Neural cell (in vitro differentiated cells): ENCODE data around the gene CPZ. TPM values are rescaled to one million over a fixed set of nuclear protein-coding genes. Genes with fewer than 3 reads are reported as not detected.

ENCODE experiments used
- H2AFZ ChIP-seq: fragments of 200-600, 300-800 bp; sonication (generic), shearing (Covaris generic); 2 replicates; pipeline ENCODE4 v1.6.0; 2014; ENCODE audit warnings: low read depth, mild to moderate bottlenecking, antibody characterized with exemption, low read length, moderate library complexity
- H3F3A ChIP-seq: fragments of 200-600 bp; shearing (Covaris generic); 2 replicates; pipeline ENCODE4 v1.6.1; 2016; ENCODE audit warnings: mild to moderate bottlenecking, moderate library complexity, mixed read lengths, antibody characterized with exemption, low read length; ENCODE audit not compliant: insufficient read depth, poor library complexity, severe bottlenecking
- H3K27ac ChIP-seq: fragments of 200-600, 300-800 bp; sonication (generic), shearing (Covaris generic); 2 replicates; pipeline ENCODE4 v1.5.1; 2014; ENCODE audit warnings: mild to moderate bottlenecking, low read length, moderate library complexity
- H3K27me3 ChIP-seq: fragments of 300-800, 200-600 bp; sonication (generic), shearing (Covaris generic); 2 replicates; pipeline ENCODE4 v1.6.0; 2014; ENCODE audit warnings: mild to moderate bottlenecking, low read depth, low read length, moderate library complexity; ENCODE audit not compliant: insufficient read depth
- H3K36me3 ChIP-seq: fragments of 300-800, 200-600 bp; sonication (generic), shearing (Covaris generic); 2 replicates; pipeline ENCODE4 v1.5.1; 2014; ENCODE audit warnings: mild to moderate bottlenecking, antibody characterized with exemption, low read length, moderate library complexity; ENCODE audit not compliant: insufficient read depth
- H3K4me2 ChIP-seq: fragments of 300-800, 200-600 bp; sonication (generic), shearing (Covaris generic); 2 replicates; pipeline ENCODE4 v1.6.0; 2014; ENCODE audit warnings: mild to moderate bottlenecking, low read length
- H3K4me3 ChIP-seq: fragments of 300-800, 200-600 bp; sonication (generic), shearing (Covaris generic); 2 replicates; pipeline ENCODE4 v1.5.1; 2014; ENCODE audit warnings: mild to moderate bottlenecking, low read length, moderate library complexity
- H3K79me2 ChIP-seq: fragments of 200-600 bp; shearing (Covaris generic); replicated peaks from 2 replicates; pipeline ENCODE4 v1.6.0; 2014; ENCODE audit warnings: mild to moderate bottlenecking, low read length, moderate library complexity; ENCODE audit not compliant: insufficient read depth
- H3K9ac ChIP-seq: fragments of 300-800, 200-600 bp; sonication (generic), shearing (Covaris generic); 2 replicates; pipeline ENCODE4 v1.6.1; 2016; ENCODE audit warnings: mild to moderate bottlenecking, low read length, mixed read lengths
- H3K9me2 ChIP-seq: fragments of 200-600 bp; shearing (Covaris generic); 2 replicates; pipeline ENCODE4 v1.6.1; 2016; ENCODE audit warnings: mild to moderate bottlenecking, low read length, mixed read lengths; ENCODE audit not compliant: insufficient read depth
- H3K9me3 ChIP-seq: fragments of 200-600, 300-800 bp; sonication (generic), shearing (Covaris generic); 2 replicates; pipeline ENCODE4 v1.6.1; 2016; ENCODE audit warnings: mild to moderate bottlenecking, mixed run types, low read length, moderate library complexity, mixed read lengths
- H4K20me1 ChIP-seq: fragments of 200-600 bp; shearing (Covaris generic); 2 replicates; pipeline ENCODE4 v1.6.1; 2016; ENCODE audit warnings: mild to moderate bottlenecking, mixed run types; ENCODE audit not compliant: insufficient read depth
- EP300 ChIP-seq: fragments of 450-650 bp; conservative IDR thresholded peaks from 2 replicates; pipeline ENCODE4 v1.6.1; 2014; ENCODE audit warnings: antibody characterized with exemption, mild to moderate bottlenecking, moderate library complexity; ENCODE audit not compliant: poor library complexity, severe bottlenecking
- EZH2 ChIP-seq: fragments of 200-600, 300-800 bp; shearing (Covaris generic), sonication (generic); IDR thresholded peaks from 2 replicates; pipeline ENCODE4 v1.6.1; 2014; ENCODE audit warnings: antibody characterized with exemption, low read length, borderline replicate concordance, mild to moderate bottlenecking; ENCODE audit not compliant: insufficient read depth, poor library complexity, severe bottlenecking
- MXI1 ChIP-seq: fragments of 450-650 bp; conservative IDR thresholded peaks from 2 replicates; pipeline ENCODE4 v1.6.1; 2014; ENCODE audit warnings: antibody characterized with exemption, mild to moderate bottlenecking; ENCODE audit not compliant: poor library complexity, severe bottlenecking
- POLR2AphosphoS5 ChIP-seq: IDR thresholded peaks from 2 replicates; pipeline ENCODE4 v1.6.1; 2012
- RAD21 ChIP-seq: fragments of 450-650 bp; conservative IDR thresholded peaks from 2 replicates; pipeline ENCODE4 v1.6.1; 2014; ENCODE audit warnings: antibody characterized with exemption, mild to moderate bottlenecking, moderate library complexity
- REST ChIP-seq: IDR thresholded peaks from 2 replicates; pipeline ENCODE4 v1.6.1; 2012; ENCODE audit warnings: borderline replicate concordance
- SMC3 ChIP-seq: fragments of 450-650 bp; conservative IDR thresholded peaks from 2 replicates; pipeline ENCODE4 v1.6.1; 2014; ENCODE audit warnings: antibody characterized with exemption, mild to moderate bottlenecking, moderate library complexity; ENCODE audit not compliant: poor library complexity
- TAF1 ChIP-seq: IDR thresholded peaks from 2 replicates; pipeline ENCODE4 v1.6.1; 2012; ENCODE audit warnings: low read depth
- polyA plus RNA-seq: library from polyadenylated mRNA; depleted of rRNA; stranded (reverse); fragments of >200 nt; gene quantifications from 2 replicates; pipeline ENCODE4 v1.2.3, GENCODE V29; 2014
- TF ChIP-seq, protein P1 (sequence below): fragments of 450-650 bp; IDR thresholded peaks from 2 replicates; pipeline ENCODE4 v1.5.1; 2014; ENCODE audit warnings: antibody characterized with exemption, mild to moderate bottlenecking, moderate library complexity; ENCODE audit not compliant: poor library complexity, severe bottlenecking

Gene CPZ
- polyA plus RNA-seq, 1 donor from 2014 or later: not detected

- Histone ChIP-seq H3K27ac (no peak overlapping the region), H3K4me2 (no peak overlapping the region), H4K20me1 (no peaks in the 10 kb centered on the region), H3K9me3 (no peaks in the 10 kb centered on the region), H3K9ac (no peak overlapping the region), H3K79me2 (no peaks in the 10 kb centered on the region), H3F3A (no peaks in the 10 kb centered on the region), H3K27me3 (no peaks in the 10 kb centered on the region), H3K4me3 (no peak overlapping the region), H2AFZ (no peak overlapping the region), H3K36me3 (no peaks in the 10 kb centered on the region), H3K9me2 (no peaks in the 10 kb centered on the region)
- TF ChIP-seq RAD21 (no peak), SMC3 (no peak), MXI1 (no peak)
Measured at GRCh38 chr4:8644966-8645752, 52.6 kb downstream of the CPZ start.

GRCh38 chr4:8645753-8646124, 53.2 kb downstream of the CPZ start:
- TF ChIP-seq, protein P1, sequence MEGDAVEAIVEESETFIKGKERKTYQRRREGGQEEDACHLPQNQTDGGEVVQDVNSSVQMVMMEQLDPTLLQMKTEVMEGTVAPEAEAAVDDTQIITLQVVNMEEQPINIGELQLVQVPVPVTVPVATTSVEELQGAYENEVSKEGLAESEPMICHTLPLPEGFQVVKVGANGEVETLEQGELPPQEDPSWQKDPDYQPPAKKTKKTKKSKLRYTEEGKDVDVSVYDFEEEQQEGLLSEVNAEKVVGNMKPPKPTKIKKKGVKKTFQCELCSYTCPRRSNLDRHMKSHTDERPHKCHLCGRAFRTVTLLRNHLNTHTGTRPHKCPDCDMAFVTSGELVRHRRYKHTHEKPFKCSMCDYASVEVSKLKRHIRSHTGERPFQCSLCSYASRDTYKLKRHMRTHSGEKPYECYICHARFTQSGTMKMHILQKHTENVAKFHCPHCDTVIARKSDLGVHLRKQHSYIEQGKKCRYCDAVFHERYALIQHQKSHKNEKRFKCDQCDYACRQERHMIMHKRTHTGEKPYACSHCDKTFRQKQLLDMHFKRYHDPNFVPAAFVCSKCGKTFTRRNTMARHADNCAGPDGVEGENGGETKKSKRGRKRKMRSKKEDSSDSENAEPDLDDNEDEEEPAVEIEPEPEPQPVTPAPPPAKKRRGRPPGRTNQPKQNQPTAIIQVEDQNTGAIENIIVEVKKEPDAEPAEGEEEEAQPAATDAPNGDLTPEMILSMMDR: no peak
- no peak for TF ChIP-seq POLR2AphosphoS5
- TF ChIP-seq TAF1: no peak
- TF ChIP-seq MXI1: no peak
- no peak for TF ChIP-seq EP300
- TF ChIP-seq SMC3: no peak
- TF ChIP-seq RAD21: no peak
- TF ChIP-seq EZH2: no peak
- TF ChIP-seq REST: no peak
- no peaks in the 10 kb centered on the region for H3F3A ChIP-seq
- no peaks in the 10 kb centered on the region for H3K9me3 ChIP-seq
- no peak overlapping the region for H3K9ac ChIP-seq
- H4K20me1 ChIP-seq: no peaks in the 10 kb centered on the region
- no peak overlapping the region for H3K4me3 ChIP-seq
- no peaks in the 10 kb centered on the region for H3K36me3 ChIP-seq
- no peak overlapping the region for H3K27ac ChIP-seq
- H2AFZ ChIP-seq: no peak overlapping the region
- H3K4me2 ChIP-seq: no peak overlapping the region
- no peaks in the 10 kb centered on the region for H3K27me3 ChIP-seq
- no peaks in the 10 kb centered on the region for H3K79me2 ChIP-seq
- H3K9me2 ChIP-seq: no peaks in the 10 kb centered on the region
